ENCODE data around the gene RUNX1.

The RUNX1 gene

GRCh38 chr21:34899302-34899701, 149.8 kb downstream of the RUNX1 start:
- TF ChIP-seq, protein P1, sequence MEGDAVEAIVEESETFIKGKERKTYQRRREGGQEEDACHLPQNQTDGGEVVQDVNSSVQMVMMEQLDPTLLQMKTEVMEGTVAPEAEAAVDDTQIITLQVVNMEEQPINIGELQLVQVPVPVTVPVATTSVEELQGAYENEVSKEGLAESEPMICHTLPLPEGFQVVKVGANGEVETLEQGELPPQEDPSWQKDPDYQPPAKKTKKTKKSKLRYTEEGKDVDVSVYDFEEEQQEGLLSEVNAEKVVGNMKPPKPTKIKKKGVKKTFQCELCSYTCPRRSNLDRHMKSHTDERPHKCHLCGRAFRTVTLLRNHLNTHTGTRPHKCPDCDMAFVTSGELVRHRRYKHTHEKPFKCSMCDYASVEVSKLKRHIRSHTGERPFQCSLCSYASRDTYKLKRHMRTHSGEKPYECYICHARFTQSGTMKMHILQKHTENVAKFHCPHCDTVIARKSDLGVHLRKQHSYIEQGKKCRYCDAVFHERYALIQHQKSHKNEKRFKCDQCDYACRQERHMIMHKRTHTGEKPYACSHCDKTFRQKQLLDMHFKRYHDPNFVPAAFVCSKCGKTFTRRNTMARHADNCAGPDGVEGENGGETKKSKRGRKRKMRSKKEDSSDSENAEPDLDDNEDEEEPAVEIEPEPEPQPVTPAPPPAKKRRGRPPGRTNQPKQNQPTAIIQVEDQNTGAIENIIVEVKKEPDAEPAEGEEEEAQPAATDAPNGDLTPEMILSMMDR (IDR thresholded peaks at IDR 0.05; ENCODE audit: control insufficient read depth, insufficient read depth, low read depth, low read length, missing control alignments): no peak

DNA sequence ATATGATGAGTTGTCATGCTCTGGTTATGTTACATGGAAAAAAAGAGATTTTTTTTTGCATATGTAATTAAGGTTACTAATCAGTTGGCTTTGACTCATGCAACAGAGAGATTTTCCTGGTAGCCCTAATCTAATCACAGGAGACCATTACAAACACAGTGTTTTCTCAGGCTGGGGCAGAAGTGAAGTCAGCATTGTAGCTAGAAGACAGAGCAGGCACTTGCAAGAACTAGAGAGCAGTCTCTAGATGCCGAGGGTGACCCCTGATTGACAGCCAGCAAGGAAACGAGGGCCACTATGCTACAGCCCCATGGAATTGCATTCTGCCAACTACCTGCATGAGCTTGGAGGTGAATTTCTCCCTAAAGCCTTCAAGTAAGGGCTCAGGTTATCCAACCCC, 151.3 kb downstream of the RUNX1 start:
- TF ChIP-seq, protein P1 (IDR thresholded peaks at IDR 0.05; ENCODE audit: control insufficient read depth, insufficient read depth, low read depth, low read length, missing control alignments): no peak

More at GRCh38 chr21:34899302-34899701, 149.8 kb downstream of the RUNX1 start:
- H3K4me3 ChIP-seq (ENCODE audit: control insufficient read depth, low read depth, low read length): no peak overlapping the region
- DNase-seq (ENCODE audit: low read depth): no peak

DNA sequence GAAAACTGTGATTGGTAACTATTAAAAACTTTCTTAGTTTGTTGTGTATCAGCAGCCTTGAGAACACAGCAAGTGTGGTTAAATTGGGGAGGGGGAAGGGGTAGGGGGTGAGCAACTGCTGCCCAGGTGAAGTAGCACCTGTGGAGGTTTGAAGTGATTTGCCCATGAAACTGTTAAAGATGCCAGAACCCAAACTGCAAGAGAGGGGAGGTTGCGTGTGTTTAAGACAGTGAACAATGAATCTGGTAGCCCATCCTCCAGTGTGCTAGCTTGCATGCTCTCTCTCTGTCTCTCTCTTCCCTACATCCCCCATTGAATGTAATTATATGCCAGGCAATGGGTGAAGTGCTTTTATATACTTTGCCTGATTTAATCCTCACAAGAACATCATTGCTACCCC, 154.7 kb downstream of the RUNX1 start:
- TF ChIP-seq, protein P1 (IDR thresholded peaks at IDR 0.05; ENCODE audit: control insufficient read depth, insufficient read depth, low read depth, low read length, missing control alignments): no peak
- no peak for DNase-seq (ENCODE audit: low read depth)
- no peak overlapping the region for H3K4me3 ChIP-seq (ENCODE audit: control insufficient read depth, low read depth, low read length)

More for the DNA sequence above, 151.3 kb downstream of the RUNX1 start:
- H3K4me3 ChIP-seq (ENCODE audit: control insufficient read depth, low read depth, low read length): no peak overlapping the region
- DNase-seq (ENCODE audit: low read depth): no peak

- TF ChIP-seq, protein P1 (IDR thresholded peaks at IDR 0.05; ENCODE audit: control insufficient read depth, insufficient read depth, low read depth, low read length, missing control alignments): no peak
- no peak overlapping the region for H3K4me3 ChIP-seq (ENCODE audit: control insufficient read depth, low read depth, low read length)
- no peak for DNase-seq (ENCODE audit: low read depth)
These were observed 156.9 kb downstream of the RUNX1 start for GRCh38 chr21:34892209-34892608.

DNA sequence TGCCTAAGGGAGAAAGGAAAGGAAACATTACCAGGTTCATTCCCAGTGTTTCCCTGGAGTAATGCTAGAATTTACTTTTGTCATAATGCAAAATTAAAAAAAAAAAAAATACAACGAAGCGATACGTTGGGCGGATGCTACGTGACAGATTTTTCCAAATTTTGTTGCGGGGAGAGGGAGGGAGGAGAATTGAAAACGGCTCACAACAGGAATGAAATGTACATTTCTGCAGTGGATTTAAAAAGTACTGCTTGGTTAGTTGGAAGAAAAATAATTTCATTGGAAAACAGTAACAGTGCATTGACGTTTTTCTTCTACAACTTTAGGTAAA, 157.5 kb downstream of the RUNX1 start:
- H3K4me3 ChIP-seq (ENCODE audit: control insufficient read depth, low read depth, low read length): peak overlapping the region; percentile 57
- DNase-seq (ENCODE audit: low read depth): no peak
- TF ChIP-seq, protein P1 (IDR thresholded peaks at IDR 0.05; ENCODE audit: control insufficient read depth, insufficient read depth, low read depth, low read length, missing control alignments): no peak

GRCh38 chr21:34890724-34891612, 158.1 kb downstream of the RUNX1 start:
- TF ChIP-seq, protein P1 (IDR thresholded peaks at IDR 0.05; ENCODE audit: control insufficient read depth, insufficient read depth, low read depth, low read length, missing control alignments): peak; percentile 11
- H3K4me3 ChIP-seq (ENCODE audit: control insufficient read depth, low read depth, low read length): peak overlapping the region; percentile 57
- DNase-seq (ENCODE audit: low read depth): no peak

All from AG09309 (cell line).